ENCODE results near the gene ARMH1.

Gene ARMH1

GRCh38 chr1:44674113-44675000, at the start of gene ARMH1, which contains the start of gene TMEM53:
ARMH1 (plus strand) TSS chr1:44674714; CDS start chr1:44689698, 14,984 bp downstream.
TMEM53 (minus strand) TSS chr1:44674481; CDS start chr1:44674391, 90 bp downstream.
- peaks cover 43% of the 10 kb centered on the region for H3K4me1 ChIP-seq (ENCODE audit: low read depth, poor library complexity, severe bottlenecking)
- 0 out of 2 replicates have a peak, but pooled peaks have one; percentile 13 for TF ChIP-seq CTCF (conservative IDR thresholded peaks at IDR 0.05; ENCODE audit: low read depth, low read length)

GRCh38 chr1:44625348-44625747, 49.2 kb upstream of the ARMH1 start:
- Histone ChIP-seq H3K9ac (no peak overlapping the region), H4K20me1 (ENCODE audit: insufficient read depth) (no peaks in the 10 kb centered on the region), H3K36me3 (ENCODE audit: insufficient read depth) (no peaks in the 10 kb centered on the region), H3K4me1 (ENCODE audit: low read depth, poor library complexity, severe bottlenecking) (no peaks in the 10 kb centered on the region), H3K4me3 (IDR thresholded peaks at IDR 0.05; ENCODE audit: insufficient read depth, low read depth, low read length) (no peak overlapping the region), H2AFZ (ENCODE audit: low read depth) (no peak overlapping the region), H3K27ac (no peak overlapping the region), H3K27me3 (ENCODE audit: insufficient read depth, low read depth) (no peaks in the 10 kb centered on the region), H3K4me2 (no peak overlapping the region), H3K79me2 (ENCODE audit: insufficient read depth, low read depth) (no peaks in the 10 kb centered on the region)
- TF ChIP-seq CTCF (conservative IDR thresholded peaks at IDR 0.05; ENCODE audit: low read depth, low read length), result no peak

More at GRCh38 chr1:44674113-44675000, at the start of gene ARMH1, which contains the start of gene TMEM53:
- peak within 1 kb of the TSS; percentile 59 for H3K27ac ChIP-seq
- H3K36me3 ChIP-seq (ENCODE audit: insufficient read depth), result no peaks in the 10 kb centered on the region
- H3K27me3 ChIP-seq (ENCODE audit: insufficient read depth, low read depth), result no peaks in the 10 kb centered on the region
- peak within 1 kb of the TSS; percentile 84 for H3K4me3 ChIP-seq (IDR thresholded peaks at IDR 0.05; ENCODE audit: insufficient read depth, low read depth, low read length)
- peak within 1 kb of the TSS; percentile 82 for H3K4me2 ChIP-seq
- peak within 1 kb of the TSS; percentile 80 for H2AFZ ChIP-seq (ENCODE audit: low read depth)
- peak within 1 kb of the TSS; percentile 70; the same call in 1 of the 2 replicates for H3K9ac ChIP-seq
- no peaks in the 10 kb centered on the region for H4K20me1 ChIP-seq (ENCODE audit: insufficient read depth)
- H3K79me2 ChIP-seq (ENCODE audit: insufficient read depth, low read depth), result no peaks in the 10 kb centered on the region

GRCh38 chr1:44628962-44629756, 45.4 kb upstream of the ARMH1 start:
- no peaks in the 10 kb centered on the region for H3K36me3 ChIP-seq (ENCODE audit: insufficient read depth)
- no peak for TF ChIP-seq CTCF (conservative IDR thresholded peaks at IDR 0.05; ENCODE audit: low read depth, low read length)
- no peaks in the 10 kb centered on the region for H3K27me3 ChIP-seq (ENCODE audit: insufficient read depth, low read depth)
- H2AFZ ChIP-seq (ENCODE audit: low read depth), result no peak overlapping the region
- H3K27ac ChIP-seq, result no peak overlapping the region
- H3K4me2 ChIP-seq, result no peak overlapping the region
- no peak overlapping the region for H3K4me3 ChIP-seq (IDR thresholded peaks at IDR 0.05; ENCODE audit: insufficient read depth, low read depth, low read length)
- no peaks in the 10 kb centered on the region for H4K20me1 ChIP-seq (ENCODE audit: insufficient read depth)
- peaks cover 10% of the 10 kb centered on the region for H3K4me1 ChIP-seq (ENCODE audit: low read depth, poor library complexity, severe bottlenecking)
- no peaks in the 10 kb centered on the region; the same call in 1 of the 2 replicates for H3K79me2 ChIP-seq (ENCODE audit: insufficient read depth, low read depth)
- H3K9ac ChIP-seq, result no peak overlapping the region

GRCh38 chr1:44630116-44630515, 44.4 kb upstream of the ARMH1 start:
- no peak overlapping the region for H2AFZ ChIP-seq (ENCODE audit: low read depth)
- H3K4me3 ChIP-seq (IDR thresholded peaks at IDR 0.05; ENCODE audit: insufficient read depth, low read depth, low read length), result no peak overlapping the region

More at GRCh38 chr1:44630116-44630515, 44.4 kb upstream of the ARMH1 start:
- Histone ChIP-seq H3K36me3 (ENCODE audit: insufficient read depth) (no peaks in the 10 kb centered on the region), H3K9ac (no peak overlapping the region), H3K79me2 (ENCODE audit: insufficient read depth, low read depth) (no peaks in the 10 kb centered on the region; the same call in 1 of the 2 replicates), H4K20me1 (ENCODE audit: insufficient read depth) (no peaks in the 10 kb centered on the region), H3K27ac (no peak overlapping the region), H3K4me2 (no peak overlapping the region), H3K27me3 (ENCODE audit: insufficient read depth, low read depth) (no peaks in the 10 kb centered on the region), H3K4me1 (ENCODE audit: low read depth, poor library complexity, severe bottlenecking) (peaks cover 10% of the 10 kb centered on the region)
- TF ChIP-seq CTCF (conservative IDR thresholded peaks at IDR 0.05; ENCODE audit: low read depth, low read length), result no peak
